Superior temporal gyrus (tissue), 1 donor: Measurements from ENCODE around the gene CDKN2B-AS1.

Experiments
- DNase-seq: peaks from one replicate; pipeline ENCODE4 v3.0.0-alpha.2; 2016; ENCODE audit errors: extremely low spot score

The CDKN2B-AS1 gene

DNA sequence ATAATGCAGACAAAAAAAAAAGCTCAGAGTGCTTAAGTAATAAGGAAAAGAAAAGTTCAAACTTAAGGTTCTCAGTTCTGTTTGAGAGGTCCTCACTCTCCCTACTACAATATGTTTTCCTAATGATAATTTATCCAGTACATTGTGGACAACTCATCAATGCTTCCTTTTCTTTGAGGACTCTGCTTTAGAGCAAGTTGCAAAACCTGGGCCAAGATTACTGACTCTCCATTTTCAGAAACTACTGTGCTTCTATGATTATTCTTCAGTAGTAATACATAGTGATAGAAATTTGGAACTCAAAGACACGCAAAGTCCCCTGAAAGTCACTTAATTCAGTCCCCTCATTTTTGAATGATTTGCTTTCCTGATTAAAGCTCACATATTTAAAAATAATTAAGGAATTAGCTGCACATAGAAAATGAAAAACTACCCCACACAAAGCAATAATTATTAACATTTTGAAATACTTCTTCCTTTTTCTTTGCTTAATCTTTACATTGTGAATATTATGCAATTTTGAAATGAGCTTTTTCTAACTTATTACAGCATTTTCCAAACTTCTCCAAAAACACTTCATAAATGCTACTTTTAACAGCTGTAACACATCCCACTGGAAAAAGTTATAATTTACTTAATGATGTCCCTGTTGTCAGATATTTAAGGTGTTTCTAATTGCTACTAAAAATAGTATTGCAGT, 11.6 kb upstream of the CDKN2B-AS1 start:
- no peak for DNase-seq

DNA sequence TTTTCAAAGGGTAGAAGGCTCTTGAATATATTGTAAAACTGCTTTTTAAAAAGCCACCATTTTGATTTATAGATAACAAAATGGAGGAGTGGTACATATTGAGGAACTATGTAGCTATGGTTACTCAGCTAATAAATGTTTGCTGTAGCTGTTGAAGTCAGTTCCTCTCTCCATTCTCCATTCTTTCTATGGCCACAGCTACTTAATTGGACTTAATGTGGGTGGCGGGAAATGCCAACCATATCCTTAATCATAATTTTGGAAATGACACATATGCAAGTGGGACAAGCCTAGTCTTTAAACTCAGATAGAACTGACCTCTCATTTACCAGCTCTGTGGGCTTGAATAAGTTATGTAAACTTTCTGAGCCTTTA, 11.0 kb upstream of the CDKN2B-AS1 start:
- DNase-seq, result no peak

GRCh38 chr9:21984101-21984500, 10.5 kb upstream of the CDKN2B-AS1 start:
- no peak for DNase-seq

DNA sequence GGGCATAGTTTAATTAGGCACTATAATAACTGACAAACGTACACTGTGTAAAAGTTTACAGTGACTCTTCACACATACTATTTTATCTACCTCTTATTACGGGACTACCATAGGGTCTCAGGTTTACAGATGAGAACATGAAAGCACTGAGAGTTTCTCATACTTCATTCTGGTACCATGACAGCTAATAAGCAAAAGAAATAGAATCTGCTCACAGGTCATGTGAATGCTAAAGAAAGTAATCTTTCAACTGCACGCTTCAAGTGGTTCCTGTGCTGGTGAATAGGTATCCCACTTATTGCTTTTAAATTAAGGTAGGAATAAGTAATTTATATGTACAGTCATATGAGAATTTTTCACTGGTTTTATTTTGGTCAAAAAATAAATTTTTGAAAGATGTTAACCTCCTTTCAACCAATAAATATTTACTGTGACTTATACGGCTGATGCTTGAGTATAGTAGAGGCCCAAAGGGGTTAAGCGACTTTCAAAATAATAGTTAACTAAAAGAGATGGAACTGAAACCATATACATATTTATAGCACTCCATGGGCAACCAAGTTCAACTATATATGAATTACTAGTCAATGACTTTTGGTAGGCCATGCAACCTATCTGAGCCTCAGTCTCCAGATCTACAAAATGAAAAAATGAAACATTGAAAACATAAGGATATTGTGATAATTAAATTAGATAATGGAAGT, 8.5 kb upstream of the CDKN2B-AS1 start:
- no peak for DNase-seq

DNA sequence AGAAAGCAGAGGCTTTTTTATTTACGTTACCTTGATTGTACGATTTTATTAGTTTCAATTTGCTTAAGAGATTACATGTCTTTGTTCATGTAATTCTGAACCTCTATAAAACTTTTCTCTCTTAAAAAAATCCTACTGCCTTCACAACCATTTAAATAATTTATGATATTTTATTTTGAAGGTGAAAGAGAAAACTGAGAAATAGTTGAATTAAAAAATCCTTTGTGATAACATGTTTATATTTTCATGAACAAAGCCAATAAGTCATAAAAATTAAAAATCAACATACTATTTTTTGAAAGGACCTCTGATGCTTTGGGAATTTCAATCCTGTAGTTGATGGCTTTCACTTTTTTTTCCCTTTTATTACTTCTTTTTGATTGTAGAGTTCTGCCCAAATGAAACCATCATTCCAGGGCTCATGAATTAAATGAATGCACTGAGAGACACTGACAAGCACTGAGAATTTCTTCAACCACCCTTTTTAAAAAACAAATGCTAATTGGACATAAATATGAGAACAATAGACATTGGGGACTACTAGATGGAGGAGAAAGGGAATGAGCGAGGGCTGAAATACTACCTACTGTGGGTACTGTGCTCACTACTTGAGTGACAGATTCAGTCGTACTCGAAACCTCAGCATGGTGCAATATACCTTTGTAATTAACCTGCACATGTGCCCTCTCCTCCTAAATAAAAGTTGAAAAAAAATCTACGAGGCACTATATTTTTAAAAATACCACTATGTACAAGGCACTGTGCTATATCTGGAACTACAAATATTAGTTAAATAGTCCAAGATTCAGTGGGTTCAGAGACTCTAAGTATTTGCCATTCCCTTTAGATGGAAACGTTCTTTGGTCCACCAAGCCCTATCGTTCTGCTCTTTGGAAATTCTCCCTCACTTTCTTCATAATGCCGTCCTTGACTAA, 6.3 kb upstream of the CDKN2B-AS1 start:
- DNase-seq, result no peak

- DNase-seq, result no peak
These were observed 5.0 kb upstream of the CDKN2B-AS1 start for GRCh38 chr9:21989440-21990189.

DNA sequence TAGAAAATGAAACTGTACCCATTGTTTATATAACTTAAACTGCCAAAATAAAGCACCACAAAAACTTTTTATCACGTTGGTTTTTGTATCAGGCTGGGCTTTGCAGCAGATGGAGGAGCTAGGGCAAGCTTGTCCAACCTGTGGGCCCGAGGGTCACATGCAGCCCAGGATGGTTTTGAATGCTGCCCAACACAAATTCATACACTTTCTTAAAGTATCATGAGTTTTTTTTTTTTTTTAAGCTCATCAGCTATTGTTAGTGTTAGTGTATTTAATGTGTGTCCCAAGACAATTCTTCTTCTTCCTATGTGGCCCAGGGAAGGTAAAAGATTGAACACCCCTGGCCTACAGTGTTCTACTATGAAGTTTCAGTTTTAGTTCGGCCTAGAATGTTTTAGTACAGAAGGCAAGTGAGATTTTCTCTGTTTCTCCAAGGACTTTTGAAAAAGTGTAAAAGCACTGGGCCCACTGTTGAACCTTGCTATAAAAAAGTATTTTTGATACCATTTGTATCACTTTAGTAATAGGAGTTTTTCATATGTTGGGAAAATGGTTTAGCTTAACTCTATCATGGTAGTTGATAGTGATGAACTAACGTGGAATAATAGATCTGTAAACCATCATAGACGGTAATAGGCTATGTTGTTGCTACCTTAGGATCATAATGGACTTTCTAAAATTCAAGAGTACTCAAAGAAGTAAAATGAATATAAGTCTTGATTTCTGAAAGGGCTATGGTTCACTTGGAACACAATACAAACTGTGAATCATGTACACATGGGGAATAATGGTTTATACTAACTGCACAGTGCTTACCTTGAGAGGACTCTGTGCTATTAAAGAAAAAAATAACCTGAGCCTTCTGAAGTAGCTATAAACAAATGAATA, 3.3 kb upstream of the CDKN2B-AS1 start:
- no peak for DNase-seq

- no peak for DNase-seq
These were observed 1.6 kb upstream of the CDKN2B-AS1 start for GRCh38 chr9:21993007-21993406.

DNA sequence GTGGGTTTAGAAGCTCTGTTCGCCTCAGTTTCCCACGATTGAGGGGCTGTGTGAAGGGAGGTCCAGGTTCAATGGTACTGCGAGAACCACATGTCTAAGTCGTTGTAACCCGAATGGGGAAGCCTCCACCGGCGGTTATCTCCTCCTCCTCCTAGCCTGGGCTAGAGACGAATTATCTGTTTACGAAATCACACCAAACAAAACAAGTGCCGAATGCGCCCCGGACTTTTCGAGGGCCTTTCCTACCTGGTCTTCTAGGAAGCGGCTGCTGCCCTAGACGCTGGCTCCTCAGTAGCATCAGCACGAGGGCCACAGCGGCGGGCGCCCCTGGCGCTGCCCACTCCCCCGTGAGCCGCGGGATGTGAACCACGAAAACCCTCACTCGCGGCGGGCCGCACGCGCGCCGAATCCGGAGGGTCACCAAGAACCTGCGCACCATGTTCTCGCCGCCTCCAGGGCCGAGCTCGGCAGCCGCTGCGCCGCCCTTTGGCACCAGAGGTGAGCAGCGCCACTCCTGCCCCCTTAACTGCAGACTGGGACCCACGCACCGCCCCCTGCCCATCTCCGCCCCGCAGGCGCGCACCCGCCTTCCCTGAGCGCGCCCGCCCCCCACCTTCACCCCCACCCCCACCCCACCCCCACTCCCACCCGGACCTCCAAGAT, 567 bp upstream of the CDKN2B-AS1 start, which contains the start of gene CDKN2A:
Gene CDKN2A (minus strand): TSS at position 500 of the 663 bp plus-strand sequence.
- DNase-seq, result no peak

GRCh38 chr9:21995006-21995665, 545 bp downstream of the CDKN2B-AS1 start:
- no peak for DNase-seq

DNA sequence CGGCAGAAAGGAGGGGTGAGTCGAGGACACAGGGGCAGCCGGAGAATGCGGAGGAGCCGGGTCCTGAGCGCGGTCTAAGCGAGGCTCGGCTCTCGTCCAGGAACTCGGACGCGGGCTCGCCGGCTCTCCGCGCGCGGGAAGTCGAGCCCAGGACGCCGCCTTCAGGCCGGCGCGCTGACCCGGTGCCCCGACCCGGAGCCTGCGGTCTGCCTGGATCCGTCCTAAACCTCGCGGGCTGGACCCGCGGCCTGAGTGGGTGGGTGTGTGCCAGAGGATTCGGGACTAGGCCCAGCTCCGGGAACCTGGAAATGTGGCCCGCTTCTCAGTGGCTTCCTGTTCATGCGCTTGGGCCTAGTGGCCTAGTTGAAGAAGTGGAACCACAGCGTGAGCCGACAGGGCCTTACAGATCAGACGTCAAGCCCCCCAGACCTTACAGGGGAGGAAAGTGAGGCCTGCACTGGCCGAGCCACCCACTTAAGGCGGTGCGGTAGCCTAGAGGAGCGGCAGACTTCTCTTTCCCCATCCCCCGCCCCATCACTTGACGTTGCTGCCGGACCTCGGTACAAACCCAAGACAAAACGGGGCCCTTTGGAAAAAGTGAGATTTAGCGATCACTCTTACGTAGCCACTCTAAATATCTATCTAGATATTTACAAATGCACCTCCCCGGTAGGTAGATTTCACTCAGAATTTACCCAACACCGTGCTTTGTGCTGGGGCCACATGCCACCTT, 1.2 kb downstream of the CDKN2B-AS1 start:
- DNase-seq, result no peak

- no peak for DNase-seq
These were observed 1.8 kb downstream of the CDKN2B-AS1 start for GRCh38 chr9:21996438-21996837.

DNA sequence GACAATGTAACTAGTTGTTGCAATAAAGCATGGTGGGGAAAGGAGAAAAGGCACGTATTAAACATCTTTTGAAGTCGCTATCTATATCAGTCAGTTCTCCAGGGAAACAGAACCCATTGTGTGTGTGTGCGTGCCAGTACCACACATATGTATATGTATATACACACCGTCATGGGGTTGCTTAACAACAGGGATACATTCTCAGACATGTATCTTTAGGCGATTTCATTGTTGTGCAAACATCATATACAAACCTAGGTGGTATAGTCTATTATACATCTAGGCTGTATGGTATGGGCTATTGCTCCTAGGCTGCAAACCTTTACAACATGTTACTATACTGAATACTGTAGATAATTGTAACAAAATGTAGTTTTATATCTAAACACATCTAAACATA, 2.3 kb downstream of the CDKN2B-AS1 start:
- DNase-seq, result no peak

DNA sequence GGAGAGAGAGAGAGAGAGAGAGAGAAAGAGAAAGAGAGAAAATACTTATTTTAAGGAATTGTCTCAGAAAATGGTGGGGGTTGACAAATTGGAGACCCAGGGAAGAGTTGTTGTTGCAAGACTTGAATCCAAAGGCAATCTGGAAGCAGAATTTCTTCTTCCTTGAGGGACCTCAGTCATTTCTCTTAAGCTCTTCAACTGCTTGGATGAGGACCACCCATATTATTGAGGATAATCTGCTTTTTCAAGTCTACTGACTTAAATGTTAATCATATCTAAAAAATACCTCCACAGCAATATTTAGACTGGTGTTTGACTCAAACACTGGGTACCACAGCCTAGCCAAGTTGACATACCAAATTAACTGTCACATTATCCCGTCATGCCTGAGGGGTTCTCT, 2.9 kb downstream of the CDKN2B-AS1 start:
- DNase-seq, result no peak

DNA sequence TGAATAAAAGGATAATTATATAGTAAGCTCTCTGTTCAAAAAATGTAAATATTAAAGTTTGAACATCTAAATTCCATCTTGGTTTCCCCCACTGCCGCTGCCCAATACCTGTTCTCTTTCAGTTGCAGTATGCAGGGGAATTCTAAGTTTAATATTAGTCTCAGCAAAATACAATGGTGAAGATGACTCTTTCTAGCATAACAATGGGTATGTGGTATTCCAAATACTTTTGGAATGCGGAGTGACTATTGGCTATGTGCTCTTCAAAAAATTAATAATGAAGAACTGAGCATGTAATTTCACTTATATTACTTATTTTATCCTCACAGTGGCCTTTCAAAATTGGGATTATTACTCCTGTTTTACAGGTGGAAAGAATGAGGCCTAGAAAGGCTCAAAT, 3.4 kb downstream of the CDKN2B-AS1 start:
- no peak for DNase-seq

DNA sequence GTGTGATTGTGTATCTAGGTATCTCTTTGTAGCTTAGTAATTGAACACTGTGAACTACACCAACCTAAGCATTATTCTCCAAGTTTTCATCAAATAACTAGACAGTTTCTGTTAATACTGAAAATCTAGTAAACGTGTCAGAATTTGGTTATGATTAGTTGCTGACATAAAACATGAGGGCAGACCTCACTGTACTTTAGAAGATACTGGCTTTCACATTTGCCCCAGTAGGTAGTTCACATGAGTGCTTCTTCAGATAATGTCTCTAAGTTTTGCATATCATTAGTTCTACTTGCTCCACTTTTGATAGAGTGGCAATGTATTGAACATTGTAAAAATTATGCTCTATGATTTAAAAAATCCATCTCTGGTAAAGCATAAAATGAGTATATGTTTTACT, 7.4 kb downstream of the CDKN2B-AS1 start:
- DNase-seq, result no peak

DNA sequence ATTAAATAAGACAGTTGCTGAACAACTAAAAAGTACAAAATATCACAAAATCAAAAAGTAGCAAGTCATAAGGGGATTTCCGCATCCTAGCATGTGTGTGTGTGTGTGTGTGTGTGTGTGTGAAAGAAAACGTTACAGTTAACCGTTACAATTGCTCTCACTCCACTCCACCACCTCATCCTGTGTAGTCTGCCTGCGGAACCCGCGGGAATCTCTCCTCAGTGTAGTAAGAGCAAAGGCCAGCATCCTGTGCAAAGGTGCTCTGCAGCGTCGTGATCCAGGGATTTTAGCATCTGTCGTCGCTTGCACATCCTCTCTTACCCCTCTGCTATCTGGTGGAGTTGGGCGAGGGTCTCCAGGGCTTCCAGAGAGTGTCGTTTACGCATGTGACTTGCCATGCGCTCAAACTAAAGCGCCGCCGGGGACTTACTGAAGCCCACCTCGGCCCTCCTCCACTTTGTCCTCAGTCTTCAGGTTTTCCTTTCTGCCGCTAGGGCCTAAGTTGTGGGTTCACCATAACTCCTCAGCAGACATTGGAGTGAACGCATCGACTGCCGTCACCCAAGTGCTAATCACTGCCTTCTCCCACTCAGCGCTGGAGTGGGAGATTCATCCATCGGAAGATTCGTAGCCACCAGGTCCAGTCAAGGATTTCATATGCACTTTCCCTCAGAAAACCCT, 10.6 kb downstream of the CDKN2B-AS1 start:
- DNase-seq, result no peak
